IPS-18a (cell line): ENCODE data around the gene GUCA2A.

Source experiments
- H3K27ac ChIP-seq: one replicate; pipeline ENCODE4 v1.5.1; 2013; ENCODE audit warnings: low read length
- H3K27me3 ChIP-seq: one replicate; pipeline ENCODE4 v1.6.1; 2013; ENCODE audit warnings: mild to moderate bottlenecking, low read length; ENCODE audit not compliant: control insufficient read depth, insufficient read depth
- H3K36me3 ChIP-seq: one replicate; pipeline ENCODE4 v1.6.1; 2013; ENCODE audit warnings: low read depth, low read length; ENCODE audit not compliant: control insufficient read depth
- H3K4me1 ChIP-seq: one replicate; pipeline ENCODE4 v1.6.1; 2013; ENCODE audit warnings: low read depth, low read length; ENCODE audit not compliant: control insufficient read depth
- H3K4me3 ChIP-seq: one replicate; pipeline ENCODE4 v1.5.1; 2013; ENCODE audit warnings: low read length
- H3K9ac ChIP-seq: one replicate; pipeline ENCODE4 v1.6.1; 2013; ENCODE audit warnings: mild to moderate bottlenecking, low read length, moderate library complexity
- H3K9me3 ChIP-seq: one replicate; pipeline ENCODE4 v1.6.1; 2013; ENCODE audit warnings: low read depth, low read length; ENCODE audit not compliant: control insufficient read depth

GUCA2A gene

DNA sequence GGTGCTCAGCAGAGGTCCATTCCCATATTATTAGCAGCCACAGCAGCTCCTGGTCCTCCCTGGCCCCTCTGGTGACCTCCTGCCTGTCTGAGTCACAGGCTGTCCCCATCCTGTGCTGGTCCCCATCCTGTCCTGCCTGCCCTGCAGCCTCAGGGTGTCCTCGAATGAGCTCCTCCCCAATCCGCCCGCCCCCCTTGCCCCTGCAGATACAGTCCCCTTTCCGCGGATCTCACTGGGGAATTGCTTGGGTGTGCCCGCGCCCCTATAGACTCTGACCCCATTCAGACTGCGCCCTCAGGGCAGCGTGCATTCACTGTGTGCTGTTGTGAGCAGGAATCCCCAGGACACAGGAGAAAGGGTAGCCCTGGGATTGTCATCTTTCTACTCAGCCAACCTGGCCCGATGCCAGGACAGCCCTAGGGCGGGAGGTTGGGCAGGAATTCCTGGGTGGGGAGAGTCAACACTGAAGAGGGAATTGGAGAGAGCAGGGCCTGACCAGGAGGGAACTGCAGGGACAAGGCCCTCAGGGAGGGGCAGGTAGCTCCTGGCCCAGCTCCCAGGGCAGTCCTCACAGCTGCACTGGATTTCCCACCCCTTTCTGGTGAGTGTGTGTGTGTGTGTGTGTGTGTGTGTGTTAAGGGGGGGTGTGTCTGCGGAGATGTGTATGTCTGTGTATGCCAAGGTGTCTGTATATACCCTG is 1.1 kb upstream of the GUCA2A start:
- Histone ChIP-seq H3K4me3 (no peak overlapping the region), H3K4me1 (no peaks in the 10 kb centered on the region), H3K36me3 (no peaks in the 10 kb centered on the region), H3K9me3 (peaks cover 3% of the 10 kb centered on the region), H3K27ac (no peak overlapping the region), H3K9ac (no peak overlapping the region), H3K27me3 (no peaks in the 10 kb centered on the region)

DNA sequence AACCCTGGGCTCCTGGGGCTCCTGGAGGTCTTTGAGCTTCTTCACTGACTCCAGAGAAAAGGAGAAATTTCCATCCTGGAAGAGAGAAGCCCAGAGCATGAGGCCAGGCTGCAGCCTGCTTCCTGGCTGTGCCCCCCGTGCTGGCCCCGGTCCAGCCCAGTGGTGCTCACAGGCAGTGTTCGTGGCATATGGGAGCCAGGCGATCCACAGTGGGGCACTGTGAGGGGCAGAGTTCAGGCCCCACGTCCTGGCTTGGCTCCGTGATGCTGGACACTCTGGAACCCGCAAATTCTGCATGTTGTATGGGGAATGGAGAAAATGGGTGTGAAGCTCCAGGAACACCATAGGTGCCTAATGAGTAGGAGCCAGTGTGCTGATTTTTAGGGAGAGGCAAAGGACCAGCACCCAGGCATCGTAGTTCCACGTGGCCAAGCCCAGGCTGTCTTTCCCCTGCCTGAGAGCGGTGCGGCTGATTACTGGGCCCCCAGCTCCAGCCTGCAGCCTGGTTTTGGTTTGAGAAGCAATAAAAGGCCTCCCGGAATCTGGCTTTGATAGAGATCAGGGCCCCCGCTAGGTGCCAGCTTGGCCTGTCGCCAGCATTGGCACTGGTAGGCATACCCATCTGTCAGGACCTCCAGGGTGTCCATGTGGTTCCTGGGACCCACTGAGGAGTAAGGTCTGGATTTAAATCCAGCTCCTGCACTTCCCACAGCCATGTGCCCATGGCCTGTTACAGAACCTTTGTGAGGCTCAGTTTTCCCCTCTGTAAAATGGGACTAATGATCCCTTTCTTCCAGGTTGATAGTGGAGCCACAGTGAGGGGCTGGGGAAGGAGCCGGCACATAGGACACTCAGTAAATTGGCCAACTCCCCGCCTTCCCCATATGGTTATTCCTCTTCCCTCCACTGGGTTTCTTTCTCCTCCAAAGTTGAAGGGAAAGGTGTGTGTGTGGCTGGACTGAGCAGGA is 725 bp downstream of the GUCA2A start:
- Histone ChIP-seq H3K36me3 (no peaks in the 10 kb centered on the region), H3K4me1 (no peaks in the 10 kb centered on the region), H3K27ac (no peak overlapping the region)

DNA sequence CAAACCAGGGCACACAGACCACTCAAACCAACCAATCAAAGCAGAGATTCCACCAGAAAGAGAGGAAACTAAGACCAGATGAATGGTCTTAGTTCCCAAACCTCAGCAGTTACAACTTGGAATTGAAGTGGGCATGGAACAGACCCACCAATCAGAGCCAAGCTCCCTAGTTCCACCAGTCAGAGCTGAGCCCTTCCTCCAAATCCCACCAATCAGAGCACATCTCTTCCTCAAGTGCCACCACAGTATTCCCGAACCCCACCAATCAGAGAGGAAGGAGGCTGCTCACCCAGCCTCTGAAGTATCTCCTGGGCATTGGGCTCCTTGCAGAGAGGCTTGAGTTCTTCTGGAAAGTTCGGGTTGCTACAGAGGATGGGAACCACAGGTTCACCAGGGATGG is 1.4 kb downstream of the GUCA2A start:
- no peaks in the 10 kb centered on the region for H3K27me3 ChIP-seq
- H3K4me3 ChIP-seq, result no peak overlapping the region
- no peak overlapping the region for H3K27ac ChIP-seq
- peaks cover 3% of the 10 kb centered on the region for H3K9me3 ChIP-seq
- no peaks in the 10 kb centered on the region for H3K36me3 ChIP-seq
- no peaks in the 10 kb centered on the region for H3K4me1 ChIP-seq
- no peak overlapping the region for H3K9ac ChIP-seq

More for the DNA sequence above, 725 bp downstream of the GUCA2A start:
- H3K9me3 ChIP-seq, result peaks cover 3% of the 10 kb centered on the region
- H3K9ac ChIP-seq, result no peak overlapping the region
- H3K27me3 ChIP-seq, result no peaks in the 10 kb centered on the region
- no peak overlapping the region for H3K4me3 ChIP-seq

DNA sequence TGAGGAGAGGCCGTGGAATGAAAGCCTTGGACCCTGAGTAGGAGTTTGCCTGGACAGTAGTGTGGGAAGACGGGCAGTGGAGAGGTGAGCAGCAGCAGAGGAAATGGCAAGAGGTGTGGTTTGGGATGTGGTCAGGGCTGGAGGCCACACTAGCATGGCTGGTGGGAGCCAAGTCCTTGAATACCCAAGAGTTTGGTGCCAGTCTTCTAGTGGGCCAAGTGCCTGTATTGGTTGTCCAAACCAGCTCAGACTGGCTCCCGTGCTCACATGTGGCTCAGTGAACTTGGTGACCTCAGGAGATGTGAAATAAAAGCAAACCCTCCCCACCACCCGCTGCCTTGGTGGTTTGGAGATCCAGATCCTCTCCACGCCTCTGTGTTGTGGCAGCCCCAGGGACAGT is 2.4 kb downstream of the GUCA2A start:
- no peaks in the 10 kb centered on the region for H3K36me3 ChIP-seq
- no peaks in the 10 kb centered on the region for H3K4me1 ChIP-seq
- peaks cover 3% of the 10 kb centered on the region for H3K9me3 ChIP-seq
- H3K4me3 ChIP-seq, result no peak overlapping the region
- H3K27me3 ChIP-seq, result no peaks in the 10 kb centered on the region
- H3K9ac ChIP-seq, result no peak overlapping the region
- no peak overlapping the region for H3K27ac ChIP-seq

DNA sequence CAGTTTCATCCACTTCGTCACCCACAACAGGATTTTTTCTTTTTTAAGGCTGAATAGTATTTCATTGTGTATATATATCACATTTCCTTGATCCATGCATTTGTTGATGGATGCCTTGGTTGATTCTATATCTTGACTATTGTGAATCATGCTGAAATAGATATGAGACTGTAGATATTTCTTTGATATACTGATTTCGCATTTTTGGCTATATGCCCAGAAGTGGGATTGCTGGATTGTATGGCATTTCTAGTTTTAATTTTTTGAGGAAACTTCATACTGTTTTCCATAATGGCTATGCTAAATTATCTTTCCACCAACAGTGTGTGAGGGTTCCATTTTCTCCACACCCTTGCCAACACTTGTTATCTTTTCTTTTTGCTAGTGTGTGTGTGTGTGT is 6.4 kb downstream of the GUCA2A start:
- Histone ChIP-seq H3K9me3 (peaks cover 3% of the 10 kb centered on the region), H3K9ac (no peak overlapping the region), H3K4me3 (no peak overlapping the region), H3K4me1 (no peaks in the 10 kb centered on the region), H3K27ac (no peak overlapping the region), H3K27me3 (no peaks in the 10 kb centered on the region), H3K36me3 (no peaks in the 10 kb centered on the region)

DNA sequence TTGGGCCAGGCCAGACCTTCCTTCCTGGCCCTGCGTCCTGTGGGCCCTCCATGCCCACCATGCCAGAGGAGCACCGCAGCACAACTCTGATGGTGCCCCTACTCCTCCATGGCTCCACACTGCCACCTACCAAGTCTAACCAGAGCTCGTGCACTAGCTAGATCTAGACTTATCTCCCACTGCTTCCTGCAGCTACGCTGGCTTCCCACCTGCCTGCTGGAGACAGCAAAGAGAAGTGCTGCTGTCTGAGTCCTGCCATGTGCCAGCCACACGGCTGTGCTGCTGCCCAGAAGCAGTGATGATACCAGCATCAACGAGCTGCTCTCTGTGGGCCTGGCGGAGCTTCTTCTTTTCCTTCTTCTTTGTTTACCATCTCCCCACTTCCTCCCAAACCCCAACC is 6.9 kb downstream of the GUCA2A start:
- no peaks in the 10 kb centered on the region for H3K36me3 ChIP-seq
- H3K4me3 ChIP-seq, result no peak overlapping the region
- no peaks in the 10 kb centered on the region for H3K4me1 ChIP-seq

DNA sequence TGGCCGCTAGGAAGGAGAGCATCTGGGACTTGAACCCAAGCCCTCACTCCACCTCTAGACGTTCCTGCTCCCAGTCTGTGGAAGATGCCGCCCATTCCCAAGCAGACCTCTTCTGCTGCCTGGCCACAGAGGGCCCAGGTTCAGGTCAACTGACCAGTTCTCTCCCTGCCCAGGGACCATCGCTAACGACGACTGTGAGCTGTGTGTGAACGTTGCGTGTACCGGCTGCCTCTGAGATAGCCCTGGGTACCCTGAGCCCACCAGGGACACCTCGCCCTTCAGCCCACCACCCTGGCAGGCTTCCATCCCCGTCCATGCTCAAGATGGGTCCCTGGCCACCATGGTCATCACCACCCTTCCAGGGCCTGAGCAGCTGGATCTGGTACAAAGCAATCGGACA is 9.2 kb downstream of the GUCA2A start:
- Histone ChIP-seq H3K9me3 (no peaks in the 10 kb centered on the region), H3K27ac (no peak overlapping the region), H3K9ac (no peak overlapping the region), H3K27me3 (no peaks in the 10 kb centered on the region), H3K36me3 (no peaks in the 10 kb centered on the region), H3K4me3 (no peak overlapping the region), H3K4me1 (no peaks in the 10 kb centered on the region)

More for the DNA sequence above, 6.9 kb downstream of the GUCA2A start:
- Histone ChIP-seq H3K27ac (no peak overlapping the region), H3K9ac (no peak overlapping the region), H3K9me3 (peaks cover 3% of the 10 kb centered on the region), H3K27me3 (no peaks in the 10 kb centered on the region)

DNA sequence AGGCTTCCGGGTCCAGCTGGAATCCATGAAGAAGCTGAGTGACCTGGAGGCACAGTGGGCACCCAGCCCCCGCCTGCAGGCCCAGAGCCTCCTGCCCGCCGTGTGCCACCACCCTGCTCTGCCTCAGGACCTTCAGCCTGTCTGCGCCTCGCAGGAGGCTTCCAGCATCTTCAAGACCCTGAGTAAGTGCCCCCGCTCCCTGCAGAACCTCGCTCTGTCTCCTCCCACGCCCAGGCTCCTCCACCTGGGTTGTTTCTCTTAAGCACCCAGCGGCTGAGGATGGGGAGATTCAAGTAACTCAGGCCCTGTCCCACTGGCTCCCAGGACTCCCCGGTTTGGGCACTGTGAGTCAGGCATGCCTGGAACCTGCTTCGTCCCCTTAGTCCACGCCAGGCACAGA is 9.9 kb downstream of the GUCA2A start:
- no peaks in the 10 kb centered on the region for H3K36me3 ChIP-seq
- no peaks in the 10 kb centered on the region for H3K9me3 ChIP-seq
- H3K27ac ChIP-seq, result no peak overlapping the region
- no peaks in the 10 kb centered on the region for H3K27me3 ChIP-seq
- H3K4me1 ChIP-seq, result no peaks in the 10 kb centered on the region
- H3K4me3 ChIP-seq, result no peak overlapping the region
- no peak overlapping the region for H3K9ac ChIP-seq

DNA sequence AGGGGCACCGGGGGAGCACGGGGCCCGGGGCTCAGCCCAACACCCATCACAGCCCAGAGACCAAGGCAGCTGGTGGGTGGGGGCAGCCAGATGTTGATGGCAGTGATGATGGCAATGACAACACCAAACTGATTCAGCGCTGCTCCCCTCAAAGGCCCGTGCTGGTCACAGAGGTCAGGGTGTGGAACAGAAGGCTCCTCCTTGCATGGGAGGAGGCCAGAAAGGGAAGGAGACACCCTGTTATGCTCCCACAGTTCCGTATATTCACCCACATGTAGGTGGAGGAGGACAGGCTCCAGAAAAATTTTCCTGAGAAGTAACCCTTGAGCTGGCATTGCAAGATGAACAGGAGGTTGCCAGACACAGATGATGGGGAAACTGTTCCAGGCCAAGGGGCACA is 10.9 kb downstream of the GUCA2A start:
- Histone ChIP-seq H3K4me1 (no peaks in the 10 kb centered on the region), H3K9me3 (no peaks in the 10 kb centered on the region), H3K36me3 (no peaks in the 10 kb centered on the region), H3K9ac (no peak overlapping the region), H3K27me3 (no peaks in the 10 kb centered on the region), H3K27ac (no peak overlapping the region), H3K4me3 (no peak overlapping the region)

DNA sequence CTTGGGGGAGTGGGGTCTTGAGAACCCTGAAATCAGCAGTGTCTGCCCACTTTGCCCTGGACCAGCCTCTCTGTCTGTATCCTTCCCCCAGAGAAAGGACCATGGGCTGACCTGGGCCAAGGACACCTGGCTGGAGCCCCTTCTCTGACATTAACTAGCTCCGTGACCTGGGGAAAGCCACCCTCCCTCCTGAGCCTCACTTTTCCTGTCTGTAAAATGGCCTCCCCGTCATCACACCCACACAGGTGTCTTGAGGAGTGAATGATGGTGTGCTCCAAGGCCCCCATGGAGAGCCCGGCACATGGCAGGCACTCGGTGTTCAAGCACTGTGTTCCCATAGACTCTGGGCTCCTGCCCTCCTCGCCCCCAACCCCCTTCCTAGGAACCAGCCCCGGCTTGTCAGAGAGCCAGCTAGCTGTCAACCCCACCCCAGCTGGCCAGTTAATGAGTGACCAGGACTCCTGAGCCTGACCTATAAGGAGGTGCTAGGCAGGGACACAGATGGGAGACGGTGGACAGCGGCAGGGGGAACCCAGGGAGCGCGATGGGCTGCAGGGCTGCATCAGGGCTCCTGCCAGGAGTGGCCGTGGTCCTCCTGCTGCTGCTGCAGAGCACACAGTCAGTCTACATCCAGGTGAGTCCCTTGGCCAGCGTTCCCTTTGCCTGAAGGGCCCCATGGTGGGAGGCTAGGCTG is 11.5 kb downstream of the GUCA2A start, which contains the start of gene GUCA2B:
TSS of gene GUCA2B (plus strand) at position 504 of the 694 bp plus-strand sequence. CDS start at position 545, 41 bp downstream.
- no peaks in the 10 kb centered on the region for H3K4me1 ChIP-seq
- H3K4me3 ChIP-seq, result no peak within 1 kb of the TSS
- H3K9ac ChIP-seq, result no peak within 1 kb of the TSS
- H3K36me3 ChIP-seq, result no peaks in the 10 kb centered on the region
- H3K9me3 ChIP-seq, result no peaks in the 10 kb centered on the region
- H3K27me3 ChIP-seq, result no peaks in the 10 kb centered on the region
- no peak within 1 kb of the TSS for H3K27ac ChIP-seq

DNA sequence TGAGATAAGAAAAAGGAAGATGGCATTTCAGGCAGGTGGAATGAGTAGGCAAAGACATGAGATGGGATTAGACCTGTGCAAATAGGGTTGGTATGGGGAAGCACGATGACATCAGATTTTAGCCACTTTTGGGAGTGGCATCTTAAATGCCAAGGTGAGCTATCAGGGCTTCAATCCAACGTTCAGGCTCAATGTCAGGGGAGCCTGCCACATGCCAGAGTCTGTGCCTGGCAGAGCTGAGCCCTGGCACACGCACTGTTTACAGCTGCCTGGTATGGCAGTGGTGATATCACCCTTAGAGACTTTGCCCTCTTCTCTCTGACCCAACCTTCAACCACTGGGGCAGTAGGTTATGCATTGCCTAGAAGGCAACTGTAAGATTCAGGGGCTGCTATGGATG is 12.4 kb downstream of the GUCA2A start:
- Histone ChIP-seq H3K27ac (no peak overlapping the region), H3K9ac (no peak overlapping the region), H3K36me3 (no peaks in the 10 kb centered on the region), H3K9me3 (no peaks in the 10 kb centered on the region), H3K4me3 (no peak overlapping the region), H3K27me3 (no peaks in the 10 kb centered on the region), H3K4me1 (no peaks in the 10 kb centered on the region)
